ENCODE results near the gene CBFA2T3.
A peak's percentile ranks its signal among the peaks of the same experiment; 100 is the strongest.

CBFA2T3 gene

GRCh38 chr16:88934066-88934667, 42.8 kb downstream of the CBFA2T3 start:
- DNase-seq = no peak
- TF ChIP-seq GATA1 (IDR thresholded peaks at IDR 0.05; ENCODE audit: low read depth, low read length) (no peak), POLR2A (IDR thresholded peaks at IDR 0.05; ENCODE audit: low read length) (no peak)

- TF ChIP-seq GATA1 (IDR thresholded peaks at IDR 0.05; ENCODE audit: low read depth, low read length) = no peak
- DNase-seq = no peak
Observed at GRCh38 chr16:88932929-88933328, 44.1 kb downstream of the CBFA2T3 start.

- no peak for DNase-seq
- TF ChIP-seq GATA1 (IDR thresholded peaks at IDR 0.05; ENCODE audit: low read depth, low read length) (no peak), POLR2A (IDR thresholded peaks at IDR 0.05; ENCODE audit: low read length) (no peak)
Observed at GRCh38 chr16:88931936-88932335, 45.1 kb downstream of the CBFA2T3 start.

GRCh38 chr16:88931373-88931900, 45.6 kb downstream of the CBFA2T3 start:
- TF ChIP-seq GATA1 (IDR thresholded peaks at IDR 0.05; ENCODE audit: low read depth, low read length) (no peak), POLR2A (IDR thresholded peaks at IDR 0.05; ENCODE audit: low read length) (no peak)
- no peak for DNase-seq

GRCh38 chr16:88930716-88931115, 46.3 kb downstream of the CBFA2T3 start:
- TF ChIP-seq GATA1 (IDR thresholded peaks at IDR 0.05; ENCODE audit: low read depth, low read length) = no peak
- TF ChIP-seq POLR2A (IDR thresholded peaks at IDR 0.05; ENCODE audit: low read length) = no peak
- no peak for DNase-seq

GRCh38 chr16:88929091-88929445, 47.9 kb downstream of the CBFA2T3 start:
- TF ChIP-seq GATA1 (IDR thresholded peaks at IDR 0.05; ENCODE audit: low read depth, low read length) (no peak), POLR2A (IDR thresholded peaks at IDR 0.05; ENCODE audit: low read length) (no peak)
- no peak for DNase-seq

GRCh38 chr16:88928405-88929090, 48.5 kb downstream of the CBFA2T3 start:
- no peak for TF ChIP-seq POLR2A (IDR thresholded peaks at IDR 0.05; ENCODE audit: low read length)

GRCh38 chr16:88927661-88928060, 49.3 kb downstream of the CBFA2T3 start:
- TF ChIP-seq POLR2A (IDR thresholded peaks at IDR 0.05; ENCODE audit: low read length) (no peak), GATA1 (IDR thresholded peaks at IDR 0.05; ENCODE audit: low read depth, low read length) (no peak)
- DNase-seq = no peak

More at GRCh38 chr16:88928405-88929090, 48.5 kb downstream of the CBFA2T3 start:
- DNase-seq = no peak

- TF ChIP-seq POLR2A (IDR thresholded peaks at IDR 0.05; ENCODE audit: low read length) (no peak), GATA1 (IDR thresholded peaks at IDR 0.05; ENCODE audit: low read depth, low read length) (no peak)
Observed at GRCh38 chr16:88927010-88927409, 50.0 kb downstream of the CBFA2T3 start.

GRCh38 chr16:88926374-88926990, 50.5 kb downstream of the CBFA2T3 start:
- TF ChIP-seq POLR2A (IDR thresholded peaks at IDR 0.05; ENCODE audit: low read length) (no peak), GATA1 (IDR thresholded peaks at IDR 0.05; ENCODE audit: low read depth, low read length) (no peak)
- DNase-seq = no peak

More at GRCh38 chr16:88927010-88927409, 50.0 kb downstream of the CBFA2T3 start:
- no peak for DNase-seq

- TF ChIP-seq POLR2A (IDR thresholded peaks at IDR 0.05; ENCODE audit: low read length) (no peak), GATA1 (IDR thresholded peaks at IDR 0.05; ENCODE audit: low read depth, low read length) (no peak)
- no peak for DNase-seq
Observed at GRCh38 chr16:88925540-88925887, 51.5 kb downstream of the CBFA2T3 start.

GRCh38 chr16:88924834-88925539, 52.0 kb downstream of the CBFA2T3 start:
- DNase-seq = peak in 1 of 2 experiments; percentile 21
- TF ChIP-seq POLR2A (IDR thresholded peaks at IDR 0.05; ENCODE audit: low read length) (no peak), GATA1 (IDR thresholded peaks at IDR 0.05; ENCODE audit: low read depth, low read length) (no peak)

GRCh38 chr16:88923926-88924833, 52.8 kb downstream of the CBFA2T3 start:
- TF ChIP-seq GATA1 (IDR thresholded peaks at IDR 0.05; ENCODE audit: low read depth, low read length) (no peak), POLR2A (IDR thresholded peaks at IDR 0.05; ENCODE audit: low read length) (no peak)
- DNase-seq = no peak

Data from erythroblast (primary cell).